GM12878 (cell line): ENCODE results near the gene TARS3. TPM values are rescaled to one million over a fixed set of nuclear protein-coding genes. Genes with fewer than 3 reads are reported as not detected.
"Not testable (repeated sequence)": the region's sequence is repeated elsewhere in the genome, so short reads cannot be mapped to it uniquely, and the experiment has no call there.

Source experiments
- ATAC-seq: fragments of 200-7000 bp; cut with Tn5 transposase; 3 replicates; pipeline ENCODE4 v1.9.1; 2020; ENCODE audit warnings: mild to moderate bottlenecking, moderate library complexity
- BruUV-seq: library from RNA; stranded (reverse); fragments of 400-500 nt; replicated peaks from 2 replicates; lab custom pipeline; 2021; lab: Mats Ljungman, UMichigan
- CTCF ChIA-PET: fragments of 300-600 bp; sonication (Branson Sonifier 250); formaldehyde crosslinking; extraction: SDS; loops from one replicate; lab custom pipeline; 2021; ENCODE audit warnings: inconsistent platforms; lab: Yijun Ruan, JAX
- POLR2A ChIA-PET: fragments of 350-600 bp; formaldehyde crosslinking; extraction: SDS; loops from one replicate; lab custom pipeline; 2021; ENCODE audit warnings: inconsistent platforms; lab: Charles Lee
- RAD21 ChIA-PET: fragments of 300-600 bp; sonication (Branson Sonifier 250); formaldehyde crosslinking; loops from one replicate; lab custom pipeline; 2023; ENCODE audit warnings: antibody characterized with exemption; ENCODE audit not compliant: unreplicated experiment; lab: Charles Lee
- SMC1A ChIA-PET: fragments of 300-600 bp; sonication (Branson Sonifier 250); formaldehyde crosslinking; loops from one replicate; lab custom pipeline; 2023; ENCODE audit not compliant: unreplicated experiment, uncharacterized antibody; lab: Charles Lee
- DNase-seq: peaks from one replicate; pipeline ENCODE4 v3.0.0-alpha.2; 2011; ENCODE audit warnings: low read depth, low spot score
- FAIRE-seq: peaks from 3 replicates; lab custom pipeline; 2011; peaks lifted over from hg19 to GRCh38; lab: Jason Lieb, UNC
- H2AFZ ChIP-seq: 2 replicates; pipeline ENCODE4 v1.6.0; 2011; ENCODE audit warnings: low read depth, low read length, control low read depth; ENCODE audit not compliant: control insufficient read depth
- H3K27ac ChIP-seq: 2 replicates; pipeline ENCODE4 v1.5.1; 2011; ENCODE audit warnings: control low read depth; ENCODE audit not compliant: control insufficient read depth, insufficient read depth
- H3K27me3 ChIP-seq, 2 experiments: replicated peaks in 1 of 2; 2 replicates each; pipeline versions ENCODE4 v1.6.0 to v1.6.1; 2011; ENCODE audit warnings: low read length in 1 of 2; ENCODE audit not compliant: control insufficient read depth in 2 of 2, insufficient read depth in 2 of 2
- H3K36me3 ChIP-seq, 2 experiments: 2 replicates each; pipeline ENCODE4 v1.5.1; 2011; ENCODE audit warnings: low read length in 1 of 2; ENCODE audit not compliant: control insufficient read depth in 2 of 2, insufficient read depth in 2 of 2
- H3K4me1 ChIP-seq: 2 replicates; pipeline ENCODE4 v1.6.1; 2011; ENCODE audit warnings: mild to moderate bottlenecking, low read length, moderate library complexity, mixed read lengths; ENCODE audit not compliant: control insufficient read depth, insufficient read depth
- H3K4me2 ChIP-seq: 2 replicates; pipeline ENCODE4 v1.6.0; 2011; ENCODE audit warnings: control low read depth; ENCODE audit not compliant: control insufficient read depth, insufficient read depth
- H3K4me3 ChIP-seq: fragments of 200-600 bp; sonication (generic); 2 replicates; pipeline ENCODE4 v1.5.1; 2016
- H3K79me2 ChIP-seq: 2 replicates; pipeline ENCODE4 v1.6.0; 2011; ENCODE audit warnings: low read length; ENCODE audit not compliant: control insufficient read depth, insufficient read depth
- H3K9ac ChIP-seq: 2 replicates; pipeline ENCODE4 v1.8.0; 2011; ENCODE audit warnings: low read length, control low read depth, mixed read lengths; ENCODE audit not compliant: control insufficient read depth, insufficient read depth
- H3K9me3 ChIP-seq: replicated peaks from 3 replicates; pipeline ENCODE4 v1.5.1; 2011; ENCODE audit warnings: mild to moderate bottlenecking, low read length; ENCODE audit not compliant: control insufficient read depth, insufficient read depth
- H4K20me1 ChIP-seq: 2 replicates; pipeline ENCODE4 v1.6.0; 2011; ENCODE audit not compliant: control insufficient read depth, insufficient read depth
- ASH2L ChIP-seq: fragments of 300-600, 200-600 bp; sonication (generic); IDR thresholded peaks from 2 replicates; pipeline ENCODE4 v1.6.1; 2017; ENCODE audit warnings: low read depth, mild to moderate bottlenecking, borderline replicate concordance
- CBX3 ChIP-seq: fragments of 200-600 bp; sonication (generic); IDR thresholded peaks from 2 replicates; pipeline ENCODE4 v1.6.1; 2016; ENCODE audit warnings: low read depth, borderline replicate concordance
- MTA2 ChIP-seq: fragments of 450-650 bp; IDR thresholded peaks from 2 replicates; pipeline ENCODE4 v1.6.1; 2016; ENCODE audit warnings: low read depth, mild to moderate bottlenecking, moderate library complexity
- NBN ChIP-seq: fragments of 450-650 bp; IDR thresholded peaks from 2 replicates; pipeline ENCODE4 v1.6.1; 2016
- NR2F1 ChIP-seq: fragments of 450-650 bp; conservative IDR thresholded peaks from 2 replicates; pipeline ENCODE4 v1.6.1; 2017; ENCODE audit warnings: mild to moderate bottlenecking
- PAX5 ChIP-seq: IDR thresholded peaks from 2 replicates; pipeline ENCODE4 v1.6.1; 2011; ENCODE audit warnings: low read depth, low read length, borderline replicate concordance
- PML ChIP-seq: IDR thresholded peaks from 2 replicates; pipeline ENCODE4 v1.6.1; 2012; ENCODE audit warnings: low read length, inconsistent platforms
- RELA ChIP-seq: fragments of 450-650 bp; IDR thresholded peaks from 2 replicates; pipeline ENCODE4 v1.8.0; 2014; ENCODE audit warnings: borderline replicate concordance; ENCODE audit not compliant: partially characterized antibody
- SP1 ChIP-seq: IDR thresholded peaks from one replicate; pipeline ENCODE4 v1.6.1; 2011; ENCODE audit warnings: low read depth, low read length
- WGBS: methylation state at CpG from one replicate; pipeline ENCODE4 v1.1.6; 2016; ENCODE audit warnings: low lambda C conversion rate; ENCODE audit not compliant: insufficient replicate concordance, insufficient coverage; ENCODE audit errors: missing lambda C conversion rate; 5-methylcytosine and 5-hydroxymethylcytosine counted together
- in situ Hi-C: fragments of 300-500 bp; cut with MboI; formaldehyde crosslinking; loops from 9 replicates; pipeline ENCODE4 v1.14.3; 2018; ENCODE audit warnings: mixed read lengths
- intact Hi-C: fragments of 100-400 bp; cut with micrococcal nuclease; formaldehyde crosslinking; loops from one replicate; pipeline ENCODE4 v1.14.2; 2022; ENCODE audit not compliant: unreplicated experiment
- polyA plus RNA-seq, 11 experiments: library from polyadenylated mRNA; depleted of rRNA in 4 of 11; unstranded in 6 of 11; stranded (reverse) in 5 of 11; fragments of >200 nt; fragmentation: Nextera tagmentation in 4 of 11; fragmentation: Illumina TruSeq in 1 of 11; extraction: Ambion mirVana in 4 of 11; extraction: Trizol in 1 of 11; gene quantifications; 1 replicate in 1 of 11; 2 replicates in 10 of 11; pipeline versions ENCODE4 v1.2.1 to v1.2.3, GENCODE V29; 2011 to 2016; ENCODE audit warnings: inconsistent platforms in 2 of 11, missing spikeins in 2 of 11, low read depth in 1 of 11
- total RNA-seq, 4 experiments: library from RNA; depleted of rRNA in 3 of 4; stranded (reverse); fragments of >200 nt in 3 of 4; fragmentation: Illumina TruSeq in 1 of 4; extraction: Trizol in 1 of 4; gene quantifications; 2 replicates each; pipeline versions ENCODE4 v1.2.1 to v1.2.3, GENCODE V29; 2013 to 2021

The TARS3 gene
- total and polyA plus RNA-seq, 10 of the 15 experiments (the other 5 are each of a cell fraction or from before 2014, with no cell fraction given), result 1.4 to 7.8 (median 5.3) TPM

DNA sequence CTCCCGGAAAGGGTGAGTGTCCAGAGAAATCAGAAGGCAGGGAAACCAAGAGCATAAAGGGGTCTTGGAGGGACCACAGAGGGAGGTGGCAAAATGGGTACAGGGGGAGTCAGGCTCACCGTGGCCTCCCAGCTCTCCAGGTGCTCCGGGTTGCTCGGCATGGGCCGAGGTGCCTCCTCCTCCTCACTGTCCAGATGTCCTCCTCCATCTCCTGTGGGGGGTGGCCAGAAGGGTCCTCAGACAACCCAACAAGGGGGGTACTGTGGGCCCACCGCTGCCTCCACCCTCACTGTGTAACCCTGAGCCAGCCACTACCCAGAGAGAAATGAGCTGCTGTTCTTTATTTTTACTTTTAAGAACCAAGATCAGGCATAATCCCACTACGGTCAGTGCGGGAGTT lies 48.6 kb upstream of the TARS3 start:
- SMC1A ChIA-PET, result no interaction called here
- Histone ChIP-seq H3K4me3 (no peak overlapping the region), H3K9me3 (no peaks in the 10 kb centered on the region), H3K9ac (no peak overlapping the region), H3K27me3 (peaks cover 0 to 2% of the 10 kb centered on the region in 2 experiments; a peak in 1 of 4 replicates), H2AFZ (no peak overlapping the region), H4K20me1 (no peaks in the 10 kb centered on the region), H3K4me1 (no peaks in the 10 kb centered on the region), H3K36me3 (no peaks in the 10 kb centered on the region), H3K79me2 (no peaks in the 10 kb centered on the region), H3K4me2 (no peak overlapping the region), H3K27ac (no peak overlapping the region)
- no peak for TF ChIP-seq ASH2L
- TF ChIP-seq PML, result no peak
- TF ChIP-seq RELA, result no peak
- TF ChIP-seq PAX5, result no peak
- TF ChIP-seq NR2F1, result no peak
- TF ChIP-seq MTA2, result no peak
- no peak for TF ChIP-seq CBX3
- TF ChIP-seq NBN, result no peak
- TF ChIP-seq SP1, result no peak
- CTCF ChIA-PET, result interaction anchor here (1.2 kb wide), 1 partner anchor 26 kb away, joined by 3 read pairs; no protein-coding TSS in a partner anchor
- WGBS, result 82% methylated on average over 8 of the region's 8 CpGs
- RAD21 ChIA-PET, result no interaction called here
- intact Hi-C loops (no loop called here), in situ Hi-C loops (no loop called here)
- no TSS peak for BruUV-seq
- FAIRE-seq, result no peak
- POLR2A ChIA-PET, result no interaction called here
- DNase-seq, result no peak
- ATAC-seq, result no peak

DNA sequence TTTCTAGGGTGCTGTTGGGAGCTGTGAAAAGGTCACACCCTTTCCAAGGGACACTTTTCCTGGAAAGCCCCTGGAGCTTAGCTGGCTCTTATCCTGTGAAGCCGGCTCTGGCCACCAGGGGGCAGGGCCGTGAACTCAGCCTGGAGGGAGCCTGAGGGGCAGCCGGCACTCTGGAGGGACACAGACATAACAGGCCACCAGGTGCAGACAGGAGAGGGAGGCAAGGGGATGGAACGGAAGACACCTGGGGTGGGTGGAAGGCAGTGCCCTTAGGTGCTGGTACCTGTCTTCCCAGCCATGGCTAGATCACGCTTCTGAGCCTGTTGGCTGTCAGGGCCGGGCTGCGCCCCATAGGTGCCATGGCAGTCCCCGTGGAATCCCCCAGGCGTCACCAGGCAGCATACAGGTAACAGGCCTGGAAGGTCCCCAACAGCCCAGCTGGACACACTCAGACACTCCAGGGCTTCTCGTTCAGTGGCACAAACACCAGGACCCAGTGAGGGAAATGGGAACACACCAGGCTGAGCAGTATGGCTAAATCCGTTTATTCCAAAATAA lies 42.9 kb upstream of the TARS3 start:
- SMC1A ChIA-PET, H2AFZ ChIP-seq, H3K79me2 ChIP-seq, POLR2A ChIA-PET, H3K27ac ChIP-seq, H3K9me3 ChIP-seq, H4K20me1 ChIP-seq, DNase-seq, H3K36me3 ChIP-seq, H3K9ac ChIP-seq, H3K4me3 ChIP-seq, H3K27me3 ChIP-seq, intact Hi-C loops, BruUV-seq, H3K4me2 ChIP-seq, H3K4me1 ChIP-seq, RAD21 ChIA-PET: not testable (repeated sequence)
- FAIRE-seq (peak; percentile 62), ATAC-seq (peak; percentile 76)
- 31% methylated on average over 8 of the region's 11 CpGs for WGBS
- CTCF ChIA-PET, result interaction anchor here (0.6 kb wide), 1 partner anchor 127 kb away, joined by 3 read pairs; no protein-coding TSS in a partner anchor
- in situ Hi-C loops, result loop anchor here (10.0 kb wide), 1 partner anchor 1972 kb away; no protein-coding TSS in a partner anchor
